ENCODE data around the gene TTC9C.

GRCh38 chr11:62705880-62706849, 22.1 kb upstream of the TTC9C start:
- TF ChIP-seq REST (IDR thresholded peaks at IDR 0.05; ENCODE audit: insufficient read depth in 1 of 2, low read depth in 2 of 2, low read length in 2 of 2) (no peak), POLR2AphosphoS5 (IDR thresholded peaks at IDR 0.05; ENCODE audit: low read depth, low read length) (peak; percentile 87; the same call in 1 of the 2 replicates), TAF1 (IDR thresholded peaks at IDR 0.05; ENCODE audit: borderline replicate concordance, insufficient read depth, low read length) (no peak), FOXP2 (optimal IDR thresholded peaks at IDR 0.05; ENCODE audit: borderline replicate concordance, extremely low read depth, extremely low read length, insufficient read depth) (peak; percentile 36)
